Nucleus accumbens (tissue), 56 donors: ENCODE data around the gene RIN1.

ENCODE experiments used
- DNase-seq, 56 donors: peaks; one replicate each; lab custom pipeline; 2025; lab: John Stamatoyannopoulos, UW

Gene RIN1

DNA sequence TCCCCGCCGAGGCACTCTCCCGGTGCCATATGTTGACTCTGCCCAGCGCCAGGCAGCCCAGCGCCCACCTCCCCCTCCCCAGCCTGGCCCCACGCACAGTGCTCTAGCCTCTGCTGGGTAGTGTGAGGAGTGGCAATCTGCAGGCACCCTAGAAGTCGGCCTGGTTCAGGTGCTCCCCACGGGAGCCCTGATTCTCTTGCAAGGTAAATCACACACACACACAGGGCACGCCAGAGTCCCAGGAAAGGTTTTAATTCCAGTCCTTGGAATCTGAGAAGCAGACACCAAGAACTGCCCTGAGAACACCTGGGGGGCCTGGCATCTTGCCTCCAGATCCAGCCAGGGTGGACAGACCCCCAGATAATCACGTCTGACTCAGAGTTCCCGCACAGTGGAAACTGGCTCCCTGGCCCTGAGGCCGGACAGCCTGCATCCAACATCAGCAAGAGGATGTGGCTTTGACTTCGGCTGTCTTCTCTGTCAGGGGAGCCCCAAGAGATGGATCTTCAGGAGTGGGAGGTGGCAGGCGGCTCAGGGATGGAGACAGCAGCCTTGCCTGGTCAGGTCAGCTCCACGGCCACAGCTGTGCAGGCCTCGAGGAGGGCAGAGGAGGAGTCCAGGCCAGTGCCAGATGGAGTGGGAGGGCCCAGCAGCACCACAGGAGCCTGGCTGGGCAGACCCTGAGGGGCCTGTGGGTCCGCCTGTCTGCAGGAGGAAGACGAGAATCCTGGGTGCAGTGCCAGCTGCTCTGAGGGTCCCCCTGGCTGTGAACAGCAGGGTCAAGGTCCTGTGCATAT, 1.1 kb upstream of the RIN1 start:
- DNase-seq, result peak in 1 of 56 donors; percentile 53

DNA sequence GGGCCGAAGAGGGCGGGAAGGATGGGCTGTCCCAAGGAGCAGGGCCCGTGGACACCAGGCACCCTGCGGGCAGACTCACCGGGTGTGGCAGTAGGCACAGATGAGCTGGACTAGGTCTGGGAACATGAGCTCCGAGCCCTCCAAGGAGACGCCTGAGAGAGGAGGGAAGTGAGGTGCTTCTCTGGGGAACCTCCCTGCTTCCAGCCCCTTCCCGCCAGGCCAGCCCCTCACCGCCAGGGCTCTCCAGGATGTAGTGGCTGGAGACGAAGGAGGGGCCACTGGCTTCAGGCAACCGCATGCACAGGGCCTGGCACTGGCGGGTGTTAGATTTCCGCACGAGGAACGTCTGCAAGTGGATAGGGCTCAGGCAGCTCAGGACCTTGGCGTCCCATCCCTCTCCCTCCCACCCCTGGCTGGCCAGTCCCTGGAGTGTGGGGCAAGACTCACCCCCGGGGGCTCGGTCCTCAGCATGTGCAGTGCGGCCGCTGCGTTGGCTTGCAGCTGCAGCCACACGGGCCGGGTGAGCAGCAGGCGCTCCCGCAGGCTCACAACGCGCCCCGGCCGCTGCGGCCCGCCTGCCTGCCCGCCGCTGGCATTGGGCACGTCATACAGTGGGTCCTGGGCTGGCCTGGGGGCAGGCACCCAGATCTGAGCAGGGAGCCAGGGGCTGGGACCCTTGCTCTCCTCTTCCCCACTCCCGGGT, 552 bp downstream of the RIN1 start:
- DNase-seq, result peak in 1 of 56 donors; percentile 26

DNA sequence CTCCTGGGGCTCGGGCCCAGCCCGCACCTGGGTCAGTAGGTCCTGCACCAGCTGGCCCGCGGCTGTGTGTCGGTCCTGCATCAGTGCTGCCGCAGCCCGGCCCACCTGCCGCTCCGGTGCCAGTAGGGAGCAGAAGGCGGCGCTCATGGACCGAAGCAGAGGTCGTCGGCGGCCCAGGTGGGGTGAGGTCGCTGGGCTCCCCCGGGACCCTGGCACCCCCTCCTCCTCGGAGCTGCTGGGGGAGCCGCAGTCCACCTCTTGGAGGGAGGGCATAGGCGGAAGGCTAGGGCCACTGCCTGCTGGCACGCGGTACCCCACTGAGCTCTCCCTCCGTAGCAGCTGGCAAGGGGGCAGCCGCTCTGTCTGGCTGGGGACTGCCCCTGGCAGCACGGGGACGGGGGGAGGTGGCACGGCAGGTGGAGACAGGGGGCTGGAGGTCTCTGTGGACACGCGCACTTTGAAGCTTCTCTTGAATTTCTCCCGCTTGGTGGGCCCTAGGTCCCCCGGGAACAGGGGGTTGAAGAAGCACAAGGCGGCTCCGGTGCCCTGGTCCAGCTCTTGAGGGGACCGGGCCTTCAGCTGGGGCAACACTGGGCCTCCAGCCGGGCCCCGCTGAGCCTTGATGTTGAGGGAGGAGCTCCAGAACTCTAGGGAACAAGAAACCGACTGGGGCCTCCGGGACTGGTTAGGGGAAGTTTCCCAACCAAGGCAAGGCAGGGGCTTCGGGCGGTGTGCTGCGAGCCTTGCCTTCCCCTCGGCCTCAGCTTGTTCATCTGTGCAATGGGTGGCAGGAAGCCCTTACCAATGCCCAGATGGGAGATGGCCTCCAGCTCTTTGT, 1.4 kb downstream of the RIN1 start:
- DNase-seq, result no peak

DNA sequence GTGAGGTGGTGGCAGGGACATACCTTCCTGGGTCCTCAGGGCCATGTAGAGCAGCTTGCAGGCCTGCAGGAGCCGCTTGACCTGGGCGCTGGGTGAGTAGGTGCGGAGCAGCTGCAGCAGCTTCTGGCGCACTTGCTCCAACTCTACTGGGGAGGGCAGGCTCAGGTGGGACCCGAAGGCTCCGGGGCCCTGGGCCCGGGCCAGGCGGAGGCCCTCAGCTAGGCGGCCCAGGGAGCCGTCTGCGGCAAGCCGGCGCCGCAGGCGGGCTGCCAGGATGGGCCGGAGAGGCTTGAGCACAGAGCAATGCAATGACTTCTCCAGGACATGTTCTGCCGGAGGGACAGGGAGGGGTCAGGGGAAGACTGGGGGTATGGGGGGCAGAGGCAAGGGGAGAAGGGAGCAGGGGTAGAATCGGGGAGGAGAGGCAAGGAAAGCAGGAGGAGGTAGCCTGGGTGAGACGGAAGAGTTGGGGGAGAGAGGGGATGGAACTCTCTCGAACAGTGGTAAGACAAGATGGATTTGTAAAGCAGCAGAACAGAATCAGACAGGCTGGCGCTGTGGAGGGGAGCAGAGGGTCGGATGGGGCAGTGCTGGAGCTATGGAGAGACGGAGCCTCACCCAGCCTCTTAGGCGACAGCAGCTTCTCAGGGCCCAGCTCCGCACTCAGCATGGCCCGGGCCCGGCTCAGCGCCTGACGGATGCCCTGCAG, 2.2 kb downstream of the RIN1 start:
- no peak for DNase-seq

DNA sequence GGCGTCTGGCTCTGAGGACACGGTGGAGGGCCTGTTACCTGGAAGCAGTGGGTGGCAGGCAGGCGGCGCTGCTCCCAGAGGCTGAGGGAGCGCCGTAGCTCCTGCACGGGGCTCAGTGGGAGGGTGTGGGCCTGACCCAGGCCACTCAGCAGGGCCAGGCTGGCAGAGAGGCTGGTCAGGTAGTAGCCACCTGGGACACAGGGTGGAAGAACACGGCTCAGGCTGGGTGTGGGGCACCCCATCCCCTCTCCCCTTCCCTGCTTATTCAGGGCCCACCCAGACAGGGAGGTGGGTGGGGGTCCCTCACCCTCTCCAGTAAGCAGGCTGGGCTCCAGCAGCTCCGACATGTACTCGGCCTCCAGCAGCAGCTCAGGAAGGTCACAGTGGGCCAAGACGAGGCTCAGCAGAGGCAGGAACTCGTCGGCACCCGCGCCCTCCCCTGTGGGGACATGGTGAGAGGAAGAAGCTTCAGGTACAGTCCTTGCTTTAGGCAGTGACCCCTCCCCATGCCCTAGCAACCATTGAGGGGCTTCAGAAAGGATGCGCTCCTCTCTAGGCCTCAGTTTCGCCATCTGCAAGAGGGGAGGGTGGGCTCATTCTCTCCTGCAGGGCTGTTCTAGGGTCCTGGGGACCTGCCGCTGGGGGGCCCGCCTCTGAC, 2.9 kb downstream of the RIN1 start:
- DNase-seq, result no peak

DNA sequence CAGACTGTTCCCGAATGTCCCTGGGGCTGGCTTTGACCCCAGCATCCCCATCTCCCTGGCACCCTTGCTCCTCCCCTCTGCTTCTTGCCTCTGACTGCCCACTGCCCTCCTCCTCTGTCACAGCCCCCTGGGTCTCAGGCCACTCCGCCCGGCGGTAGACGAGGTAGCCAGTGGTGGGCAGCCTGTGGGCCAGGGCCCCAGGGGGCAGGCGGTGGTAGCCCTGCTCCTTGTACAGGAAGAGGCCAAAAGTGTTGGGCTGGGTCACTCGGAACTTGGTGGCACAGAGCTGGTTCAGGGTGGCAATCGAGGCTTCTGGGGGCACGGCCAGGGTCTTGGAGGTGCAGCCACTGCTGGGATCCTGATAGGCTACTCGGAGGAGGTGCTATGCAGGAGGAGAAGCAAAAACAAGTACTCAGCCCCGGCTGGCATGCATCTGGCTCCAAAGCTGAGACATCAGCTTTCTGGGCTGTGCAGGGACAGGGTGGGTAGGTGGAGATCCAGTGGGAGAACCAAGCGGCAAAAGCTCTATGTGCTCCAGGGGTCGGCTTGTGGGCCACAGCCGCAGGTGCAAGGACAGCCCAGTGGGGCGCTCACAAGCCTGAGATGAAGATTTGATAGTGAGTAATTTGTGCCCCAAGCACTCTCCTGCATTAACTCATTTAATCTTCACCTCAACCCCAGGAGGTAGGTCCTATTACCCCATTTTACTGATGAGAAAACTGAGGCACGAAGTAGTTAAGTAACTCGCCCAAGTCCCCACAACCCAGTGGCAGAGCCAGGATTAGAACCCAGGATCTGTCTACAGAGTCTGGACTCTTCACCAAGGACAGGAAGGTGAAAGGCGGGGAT, 3.6 kb downstream of the RIN1 start:
- DNase-seq, result no peak

DNA sequence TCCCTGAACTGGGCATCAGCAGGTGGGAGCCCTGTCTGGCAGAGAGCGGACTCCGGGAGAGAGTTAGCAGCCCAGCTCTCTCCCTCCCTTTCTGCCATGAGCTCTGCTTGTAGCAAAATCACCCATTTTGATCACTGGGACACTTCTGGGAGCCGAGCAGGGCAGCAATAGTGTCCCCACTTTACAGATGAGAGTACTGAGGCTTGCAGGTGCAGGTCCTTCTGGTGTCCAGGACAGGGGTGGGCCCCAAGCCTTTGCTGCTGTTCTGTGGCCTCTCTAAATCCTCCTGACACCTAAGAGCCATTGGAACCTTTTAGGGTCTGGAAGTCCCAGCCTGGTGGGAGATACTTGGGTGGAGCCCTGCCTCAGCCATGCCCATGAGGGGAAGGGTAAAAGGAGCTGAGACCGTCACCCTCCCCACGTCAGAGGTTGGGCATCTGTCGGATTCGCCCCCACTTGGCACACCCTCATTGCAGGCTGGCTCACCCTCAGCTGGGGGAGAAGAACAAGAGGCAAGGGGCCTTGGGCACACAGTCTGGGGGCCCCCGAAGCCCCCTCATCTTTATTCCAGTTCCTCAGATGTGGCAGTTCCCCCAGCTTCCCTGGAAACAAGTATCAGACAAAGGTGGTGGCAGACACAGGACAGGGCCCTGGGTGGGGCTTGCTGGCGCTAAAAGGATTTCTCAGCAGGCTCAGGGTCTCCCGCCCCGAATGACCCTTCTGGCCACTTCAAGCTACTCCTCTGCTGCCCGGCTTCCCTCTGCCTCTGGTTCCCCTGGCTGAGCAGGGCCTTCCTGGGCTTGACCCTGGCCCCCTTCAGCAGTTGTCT, 4.5 kb downstream of the RIN1 start:
- no peak for DNase-seq

DNA sequence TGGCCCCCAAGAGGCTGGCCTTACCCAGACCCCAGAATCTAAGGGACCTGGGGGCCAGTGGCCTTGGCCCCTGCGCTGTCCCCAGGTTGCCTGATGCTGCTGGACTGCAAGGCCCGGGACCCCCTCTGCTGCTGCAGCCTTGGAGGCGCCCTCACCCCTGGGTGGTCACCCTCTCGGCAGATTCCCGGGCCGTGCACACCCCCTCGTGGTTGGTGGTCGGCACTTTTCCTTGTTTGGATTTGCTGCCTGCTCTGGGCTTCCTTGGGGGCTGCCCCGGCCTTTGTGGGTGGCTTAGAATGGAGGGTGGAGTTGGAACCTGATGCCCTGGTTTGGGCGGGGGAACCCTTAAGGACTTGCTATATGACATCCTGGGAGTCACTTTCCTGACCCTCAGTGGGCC, 5.3 kb downstream of the RIN1 start:
- DNase-seq, result no peak

DNA sequence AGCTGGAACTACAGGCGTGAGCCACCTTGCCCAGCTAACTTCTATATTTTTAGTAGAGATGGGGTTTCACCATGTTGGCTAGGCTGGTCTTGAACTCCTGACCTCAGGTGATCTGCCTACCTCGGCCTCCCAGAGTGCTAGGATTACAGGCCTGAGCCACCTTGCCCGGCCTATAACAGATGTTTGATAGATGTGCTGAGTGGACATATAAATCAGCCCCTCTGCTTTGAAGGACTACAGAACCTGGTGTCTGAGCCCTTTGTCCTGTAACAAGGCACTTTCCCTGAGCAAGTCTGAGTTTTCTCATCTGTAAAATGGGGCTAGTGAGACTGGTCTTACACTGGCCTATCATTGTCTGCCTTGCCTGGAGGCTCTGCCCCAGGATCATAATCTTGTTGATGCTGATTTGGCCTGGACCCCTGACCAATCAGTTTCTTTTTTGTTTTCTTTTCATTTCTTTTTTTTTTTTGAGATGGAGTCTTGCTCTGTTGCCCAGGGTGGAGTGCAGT, 7.0 kb downstream of the RIN1 start:
- DNase-seq, result no peak

DNA sequence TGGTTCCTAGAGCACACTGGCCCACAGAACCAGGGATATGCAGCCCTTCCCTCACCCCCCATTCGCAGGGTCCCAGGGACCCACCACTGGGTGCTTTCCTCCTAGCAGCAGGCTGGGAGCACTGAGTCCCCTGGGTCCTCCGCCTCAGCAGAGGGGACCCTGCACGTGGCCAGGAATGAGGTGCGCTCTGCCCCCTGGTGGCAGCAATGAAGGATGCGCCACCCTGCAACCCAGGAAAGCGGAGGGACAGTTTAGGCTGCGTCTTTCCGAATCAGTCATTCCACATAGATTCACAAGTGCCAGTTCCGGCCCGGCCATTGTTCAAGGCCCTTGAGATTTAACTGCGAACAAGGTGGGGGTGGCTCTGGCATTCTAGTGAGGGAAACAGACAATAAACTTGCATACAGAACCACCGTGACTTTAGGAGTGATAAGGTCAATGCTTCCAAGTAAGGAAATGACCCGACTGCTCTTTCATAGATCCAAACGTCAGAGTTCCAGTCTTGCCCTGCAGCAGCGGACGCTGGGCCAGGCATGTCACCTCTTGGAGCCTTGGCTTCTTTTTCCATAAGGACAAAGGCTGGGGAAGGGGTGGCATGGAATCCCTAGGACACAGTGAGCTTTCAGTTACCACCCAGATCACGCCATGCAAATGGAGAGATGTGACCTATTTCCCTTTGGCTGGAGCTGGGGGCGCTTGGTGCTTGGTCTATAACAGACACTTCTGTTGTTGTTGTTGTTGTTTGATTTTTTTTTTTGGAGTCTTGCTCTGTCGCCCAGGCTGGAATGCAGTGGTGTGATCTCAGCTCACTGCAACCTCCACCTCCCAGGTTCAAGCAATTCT, 7.7 kb downstream of the RIN1 start:
- DNase-seq, result peak in 50 of 56 donors; percentile 20 to 82 (median 58)

DNA sequence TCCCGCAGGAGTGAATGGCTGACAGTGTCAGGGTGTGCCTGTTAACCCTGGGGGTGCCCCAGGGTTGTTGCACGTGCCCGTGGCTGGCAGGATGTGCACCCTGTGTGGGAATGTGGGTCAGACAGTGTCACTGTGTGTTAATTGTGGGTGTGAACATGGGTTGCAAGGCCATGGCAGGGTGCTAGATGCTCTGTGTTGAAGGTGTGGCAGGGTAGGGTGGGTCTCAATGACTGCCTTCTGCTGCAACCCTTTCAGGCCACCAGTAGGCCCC, 8.3 kb downstream of the RIN1 start:
- no peak for DNase-seq

DNA sequence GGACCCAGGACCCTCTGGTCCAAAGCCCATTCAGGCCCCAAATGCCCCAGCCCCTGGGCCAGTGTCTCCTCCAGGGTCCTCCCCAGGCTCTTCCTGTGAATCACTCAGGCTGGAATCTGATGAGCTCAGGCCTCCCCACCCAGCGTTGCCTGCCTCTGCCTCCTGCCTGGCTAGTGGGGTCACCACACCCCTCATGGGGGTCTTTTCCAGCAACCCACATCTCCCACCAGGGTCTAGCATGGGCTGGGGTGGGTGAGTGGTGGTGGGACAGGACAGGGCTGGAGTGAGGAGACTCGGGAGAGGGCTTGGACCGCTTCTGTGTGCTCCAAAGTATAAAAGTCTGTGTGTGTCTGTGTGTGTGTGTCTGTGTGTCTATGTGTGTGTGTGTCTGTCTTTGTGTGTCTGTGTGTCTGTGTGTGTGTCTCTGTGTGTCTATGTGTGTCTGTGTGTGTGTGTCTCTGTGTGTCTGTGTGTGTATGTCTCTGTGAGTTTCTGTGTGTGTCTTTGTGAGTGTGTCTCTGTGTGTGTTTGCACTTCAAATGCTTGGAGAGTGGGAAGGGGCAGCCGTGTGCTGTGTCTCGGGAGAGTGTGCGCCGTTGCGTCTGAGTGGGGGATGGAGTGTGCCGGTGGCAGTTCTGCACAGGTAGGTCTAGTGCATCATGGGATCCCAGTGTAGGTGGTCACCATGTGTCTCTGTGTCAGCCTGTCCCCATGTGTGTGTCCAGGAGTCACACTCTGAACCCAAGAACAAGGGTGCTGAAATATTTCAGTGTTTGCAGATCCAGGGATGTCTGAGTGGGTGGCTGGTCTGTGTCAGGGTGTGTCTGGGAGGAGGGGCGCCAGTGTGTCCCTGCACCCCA, 8.8 kb downstream of the RIN1 start:
- DNase-seq, result no peak

DNA sequence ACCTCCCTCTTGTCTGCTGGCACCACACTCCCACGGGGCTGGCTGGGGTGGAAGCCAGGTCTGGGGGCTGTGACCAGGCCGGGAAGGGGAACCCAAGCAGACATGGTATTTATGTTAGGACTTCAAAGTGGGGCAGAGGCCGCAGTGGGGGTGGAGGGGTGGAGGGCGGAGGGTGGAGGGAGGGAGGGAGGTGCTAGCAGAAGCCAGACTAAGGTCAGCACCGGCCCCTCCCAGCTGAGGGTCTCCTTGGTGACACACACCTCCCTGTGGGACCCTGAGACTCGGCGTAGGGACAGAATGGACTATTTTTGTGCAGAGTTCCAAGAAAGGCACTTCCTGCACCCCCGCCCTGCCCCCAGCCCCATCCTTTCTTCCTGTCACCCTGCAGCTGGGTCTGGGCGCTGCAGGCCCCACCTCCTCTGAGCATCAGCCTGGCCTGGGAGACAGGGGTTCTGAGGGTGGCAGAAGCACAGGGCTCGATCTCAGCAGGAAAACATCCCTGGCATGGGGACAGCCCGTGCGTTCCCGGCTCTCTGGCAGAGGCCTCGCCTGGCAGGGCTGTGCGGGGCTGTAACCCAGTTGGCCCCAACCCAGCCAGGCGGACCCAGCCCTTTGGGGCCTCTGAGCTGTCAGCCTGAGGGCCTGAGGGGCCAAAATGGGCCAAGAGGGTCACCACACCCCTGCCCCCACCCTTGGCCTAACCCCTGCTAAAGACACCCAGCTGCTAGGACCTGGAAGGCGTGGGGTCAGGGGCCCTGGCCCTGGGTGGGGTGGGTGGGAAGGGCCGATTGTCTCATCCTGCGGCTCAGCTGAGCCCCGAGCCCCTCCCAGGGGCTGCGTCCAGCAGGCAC, 9.7 kb downstream of the RIN1 start:
- peak in 1 of 56 donors; percentile 15 for DNase-seq

DNA sequence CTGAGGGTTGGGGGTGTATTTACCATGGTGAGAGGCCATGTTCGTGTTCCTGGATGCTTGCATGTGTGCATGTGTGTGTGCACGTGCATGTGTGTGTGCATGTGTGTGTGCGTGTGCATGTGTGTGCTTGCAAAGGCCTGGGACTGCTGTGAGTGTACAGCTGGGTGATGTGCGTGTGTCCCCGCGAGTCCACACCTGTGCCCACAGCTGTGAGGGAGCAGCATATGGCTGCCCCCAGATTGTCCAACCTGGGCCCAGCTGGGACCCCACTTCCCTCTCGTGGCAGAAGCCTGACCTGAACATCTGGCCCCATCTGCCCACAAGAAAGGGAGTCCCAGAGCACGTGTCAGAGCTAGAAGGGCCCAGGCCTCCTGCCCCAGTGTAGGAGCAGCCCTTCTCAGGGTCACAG, 11.0 kb downstream of the RIN1 start:
- DNase-seq, result no peak

DNA sequence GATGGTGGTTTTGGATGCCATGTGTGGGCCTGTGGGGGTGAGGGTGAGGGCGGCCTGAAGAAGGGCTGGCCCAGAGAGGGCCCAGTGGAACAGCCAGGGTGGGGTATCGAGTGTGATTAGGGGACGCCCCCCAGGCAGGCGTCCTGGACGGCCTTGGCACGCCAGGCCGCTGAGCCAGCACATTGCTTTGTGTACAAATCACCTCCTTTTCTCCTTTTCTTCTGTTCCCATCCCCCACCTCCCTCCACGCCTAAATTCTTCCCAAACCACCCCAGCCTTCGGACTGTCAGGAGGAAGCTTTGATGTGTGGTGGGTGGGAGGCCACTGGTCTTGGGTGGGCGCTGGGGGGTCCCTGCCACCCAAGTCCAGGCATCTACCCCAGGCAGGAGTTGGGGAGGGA, 11.6 kb downstream of the RIN1 start:
- DNase-seq, result no peak
